Kidney epithelial cell (primary cell): ENCODE results near the gene CBARP. TPM values are rescaled to one million over a fixed set of nuclear protein-coding genes. Genes with fewer than 3 reads are reported as not detected.
"Not testable (repeated sequence)": the region's sequence is repeated elsewhere in the genome, so short reads cannot be mapped to it uniquely, and the experiment has no call there.

ENCODE experiments used
- DNase-seq: peaks from one replicate; pipeline ENCODE4 v3.0.0-alpha.2; 2010; ENCODE audit warnings: low read depth
- H3K27me3 ChIP-seq: 2 replicates; pipeline ENCODE4 v1.6.0; 2011; ENCODE audit warnings: low read length; ENCODE audit not compliant: control insufficient read depth, insufficient read depth
- H3K36me3 ChIP-seq: 2 replicates; pipeline ENCODE4 v1.5.1; 2011; ENCODE audit warnings: low read length; ENCODE audit not compliant: control insufficient read depth, insufficient read depth
- H3K4me3 ChIP-seq: 2 replicates; pipeline ENCODE4 v1.5.1; 2011; ENCODE audit warnings: low read depth, mild to moderate bottlenecking, control low read depth, low read length
- total RNA-seq: library from RNA; depleted of rRNA; stranded (reverse); fragments of >200 nt; gene quantifications from 2 replicates; pipeline ENCODE4 v1.2.3, GENCODE V29; 2015
- TF ChIP-seq, protein P1 (sequence below): IDR thresholded peaks from 2 replicates; pipeline ENCODE4 v1.5.1; 2011; ENCODE audit warnings: mild to moderate bottlenecking, moderate library complexity, low read length, control low read depth, inconsistent platforms; ENCODE audit not compliant: insufficient read depth, poor library complexity, severe bottlenecking

Gene CBARP
- total RNA-seq, 1 donor from 2014 or later, result 5.1 TPM

DNA sequence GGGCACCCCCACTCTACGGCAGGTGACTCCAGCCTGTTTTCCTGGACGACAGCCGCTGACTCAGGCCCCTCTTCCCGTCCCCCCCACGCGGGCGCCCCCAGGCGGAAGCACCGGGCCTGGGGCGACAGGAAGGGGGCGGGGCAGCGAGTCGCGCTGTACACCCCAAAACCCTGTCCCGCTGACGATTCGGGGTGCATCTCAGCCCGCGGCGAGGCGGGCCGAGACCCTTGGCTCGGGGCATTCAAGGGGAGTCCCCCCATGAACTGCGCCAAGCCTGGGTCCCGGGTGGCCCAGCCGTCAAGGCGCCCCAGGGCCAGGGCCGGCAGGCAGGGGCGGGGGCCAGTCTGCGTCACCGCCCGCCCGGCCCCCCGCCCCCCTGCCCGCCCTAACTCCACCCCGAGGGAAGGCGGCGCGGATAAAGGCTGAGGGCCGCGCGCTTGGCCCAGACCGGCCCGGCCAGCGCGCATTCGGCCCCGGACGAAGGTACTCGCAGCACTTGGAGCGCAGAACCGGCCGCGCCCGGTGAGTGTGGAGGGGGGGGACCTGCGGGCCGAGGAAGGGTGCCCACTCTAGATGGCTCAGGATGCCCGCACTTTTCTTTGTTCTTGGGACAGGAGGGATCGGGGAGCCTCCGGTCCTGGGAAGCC, 10.5 kb upstream of the CBARP start, which contains the start of gene MIDN:
Gene MIDN, plus strand, starts transcription at position 445 of the 647 bp plus-strand sequence. CDS start 1,714 bp downstream, outside the sequence.
- Histone ChIP-seq H3K27me3 (no peaks in the 10 kb centered on the region), H3K36me3 (peaks cover 2% of the 10 kb centered on the region), H3K4me3 (peak within 1 kb of the TSS; percentile 84)
- no peak for DNase-seq
- TF ChIP-seq, protein P1, sequence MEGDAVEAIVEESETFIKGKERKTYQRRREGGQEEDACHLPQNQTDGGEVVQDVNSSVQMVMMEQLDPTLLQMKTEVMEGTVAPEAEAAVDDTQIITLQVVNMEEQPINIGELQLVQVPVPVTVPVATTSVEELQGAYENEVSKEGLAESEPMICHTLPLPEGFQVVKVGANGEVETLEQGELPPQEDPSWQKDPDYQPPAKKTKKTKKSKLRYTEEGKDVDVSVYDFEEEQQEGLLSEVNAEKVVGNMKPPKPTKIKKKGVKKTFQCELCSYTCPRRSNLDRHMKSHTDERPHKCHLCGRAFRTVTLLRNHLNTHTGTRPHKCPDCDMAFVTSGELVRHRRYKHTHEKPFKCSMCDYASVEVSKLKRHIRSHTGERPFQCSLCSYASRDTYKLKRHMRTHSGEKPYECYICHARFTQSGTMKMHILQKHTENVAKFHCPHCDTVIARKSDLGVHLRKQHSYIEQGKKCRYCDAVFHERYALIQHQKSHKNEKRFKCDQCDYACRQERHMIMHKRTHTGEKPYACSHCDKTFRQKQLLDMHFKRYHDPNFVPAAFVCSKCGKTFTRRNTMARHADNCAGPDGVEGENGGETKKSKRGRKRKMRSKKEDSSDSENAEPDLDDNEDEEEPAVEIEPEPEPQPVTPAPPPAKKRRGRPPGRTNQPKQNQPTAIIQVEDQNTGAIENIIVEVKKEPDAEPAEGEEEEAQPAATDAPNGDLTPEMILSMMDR, result peak; percentile 51

- H3K27me3 ChIP-seq, result no peaks in the 10 kb centered on the region
- TF ChIP-seq, protein P1, result no peak
- H3K36me3 ChIP-seq, result peaks cover 2% of the 10 kb centered on the region
- no peak for DNase-seq
- peak overlapping the region; percentile 84 for H3K4me3 ChIP-seq
Measured at GRCh38 chr19:1247748-1248138, 9.9 kb upstream of the CBARP start.

GRCh38 chr19:1246265-1247087, 8.7 kb upstream of the CBARP start:
- not testable (repeated sequence) for H3K4me3 ChIP-seq, H3K36me3 ChIP-seq, H3K27me3 ChIP-seq, DNase-seq

DNA sequence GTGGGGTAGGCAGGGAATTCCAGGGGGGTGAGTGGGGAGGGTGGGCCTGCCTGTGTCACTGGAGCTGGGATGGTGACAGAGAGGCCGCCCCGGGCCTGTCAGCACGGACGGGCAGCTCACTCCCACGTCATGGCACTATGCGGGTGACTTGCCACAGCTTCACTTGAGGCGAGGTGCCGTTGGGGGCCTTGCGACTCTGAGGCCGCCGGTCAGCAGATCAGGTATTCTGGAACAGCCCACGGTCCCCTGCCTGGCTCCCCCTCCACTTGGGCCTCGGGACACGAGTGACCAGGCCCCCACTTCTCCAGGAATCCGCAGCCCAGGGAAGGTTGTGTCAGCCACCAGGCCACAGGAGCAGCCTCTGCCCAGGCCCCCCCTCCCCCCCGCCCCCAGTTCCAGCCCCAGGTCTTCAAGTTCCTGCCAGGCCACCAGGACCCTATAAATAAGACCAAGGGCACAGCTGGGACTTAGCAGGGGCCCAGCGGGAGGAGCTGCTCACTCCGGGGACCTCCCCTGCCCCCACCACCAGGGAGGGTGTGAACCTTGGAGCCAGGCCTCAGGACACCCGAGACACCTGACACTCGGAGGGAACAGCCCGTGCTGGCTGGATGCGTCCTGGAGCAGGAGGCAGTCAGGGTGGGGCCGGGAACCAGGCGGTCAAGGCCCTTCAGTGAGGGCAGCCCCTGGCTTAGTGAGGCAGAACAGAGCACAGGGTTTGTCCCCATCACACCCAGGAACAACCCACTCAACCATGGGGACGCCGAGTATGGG, 7.9 kb upstream of the CBARP start:
- no peak for DNase-seq
- Histone ChIP-seq H3K4me3 (no peak overlapping the region), H3K36me3 (no peaks in the 10 kb centered on the region), H3K27me3 (no peaks in the 10 kb centered on the region)
- TF ChIP-seq, protein P1, result no peak

DNA sequence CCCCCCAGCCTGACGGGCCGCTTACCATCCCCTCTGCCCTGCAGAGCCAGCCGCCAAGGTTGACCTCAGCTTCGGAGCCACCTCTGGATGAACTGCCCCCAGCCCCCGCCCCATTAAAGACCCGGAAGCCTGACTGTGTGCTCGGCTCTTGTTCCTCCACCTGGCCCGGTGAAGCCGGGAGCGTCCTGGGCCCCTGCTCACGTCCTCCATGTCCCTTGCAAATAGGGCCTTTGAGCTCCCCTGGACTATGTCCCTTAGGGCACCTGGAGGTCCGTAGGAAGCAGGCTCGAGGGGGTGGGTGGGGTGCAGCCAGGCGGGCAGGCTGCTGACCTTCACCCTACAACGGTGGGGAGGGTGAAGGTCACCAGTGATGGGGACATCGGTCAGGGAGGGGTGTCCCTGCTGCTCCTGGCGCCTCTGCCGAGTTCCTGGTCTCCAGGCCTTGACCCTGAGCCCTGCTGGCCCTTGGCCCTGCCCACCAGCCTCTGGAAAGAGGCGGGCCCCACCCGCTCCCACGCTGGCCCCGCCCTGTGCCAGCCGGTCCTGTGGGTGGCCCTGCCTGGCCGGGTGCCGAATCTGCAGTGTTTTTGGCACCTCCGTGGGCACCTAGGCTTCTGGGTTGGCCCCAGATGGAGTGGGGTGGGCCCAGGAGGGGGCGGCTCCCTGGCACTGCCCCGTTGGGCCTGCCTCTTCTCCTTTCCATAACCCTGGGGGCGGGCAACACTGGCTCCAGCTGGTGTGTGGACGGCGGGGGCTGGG, 7.1 kb upstream of the CBARP start:
- no peaks in the 10 kb centered on the region for H3K36me3 ChIP-seq
- TF ChIP-seq, protein P1, result no peak
- no peaks in the 10 kb centered on the region for H3K27me3 ChIP-seq
- no peak overlapping the region for H3K4me3 ChIP-seq
- no peak for DNase-seq
